ENCODE data around the gene BTBD9.

BTBD9 gene

GRCh38 chr6:38150021-38150420 is 489.7 kb downstream of the BTBD9 start:
- no peak for DNase-seq (ENCODE audit: low read depth)
- no peak for TF ChIP-seq CTCF (IDR thresholded peaks at IDR 0.05; ENCODE audit: low read length, missing control alignments)
- H3K4me3 ChIP-seq (replicated peaks; ENCODE audit: low read depth, low read length), result no peak overlapping the region

- H3K4me3 ChIP-seq (replicated peaks; ENCODE audit: low read depth, low read length), result no peak overlapping the region
- no peak for TF ChIP-seq CTCF (IDR thresholded peaks at IDR 0.05; ENCODE audit: low read length, missing control alignments)
- DNase-seq (ENCODE audit: low read depth), result no peak
Measured at GRCh38 chr6:38149531-38149930, 490.2 kb downstream of the BTBD9 start.

GRCh38 chr6:38148606-38149005 is 491.1 kb downstream of the BTBD9 start:
- no peak for DNase-seq (ENCODE audit: low read depth)
- TF ChIP-seq CTCF (IDR thresholded peaks at IDR 0.05; ENCODE audit: low read length, missing control alignments), result no peak
- H3K4me3 ChIP-seq (replicated peaks; ENCODE audit: low read depth, low read length), result no peak overlapping the region

- no peak for DNase-seq (ENCODE audit: low read depth)
- H3K4me3 ChIP-seq (replicated peaks; ENCODE audit: low read depth, low read length), result no peak overlapping the region
- no peak for TF ChIP-seq CTCF (IDR thresholded peaks at IDR 0.05; ENCODE audit: low read length, missing control alignments)
Measured at GRCh38 chr6:38146734-38147027, 493.0 kb downstream of the BTBD9 start.

- TF ChIP-seq CTCF (IDR thresholded peaks at IDR 0.05; ENCODE audit: low read length, missing control alignments), result no peak
- no peak overlapping the region for H3K4me3 ChIP-seq (replicated peaks; ENCODE audit: low read depth, low read length)
- DNase-seq (ENCODE audit: low read depth), result no peak
Measured at GRCh38 chr6:38146021-38146733, 493.6 kb downstream of the BTBD9 start.

- H3K4me3 ChIP-seq (replicated peaks; ENCODE audit: low read depth, low read length), result no peak overlapping the region
- no peak for TF ChIP-seq CTCF (IDR thresholded peaks at IDR 0.05; ENCODE audit: low read length, missing control alignments)
- no peak for DNase-seq (ENCODE audit: low read depth)
Measured at GRCh38 chr6:38144365-38144945, 495.3 kb downstream of the BTBD9 start.

Measured in fibroblast of pulmonary artery (primary cell).